ENCODE results near the gene GNAT1.
"Not testable (repeated sequence)": the region's sequence is repeated elsewhere in the genome, so short reads cannot be mapped to it uniquely, and the experiment has no call there.

Gene GNAT1

GRCh38 chr3:50242851-50243542, 51.6 kb downstream of the GNAT1 start:
- no peak for DNase-seq

- DNase-seq = no peak
Measured at GRCh38 chr3:50243543-50243895, 52.1 kb downstream of the GNAT1 start.

DNA sequence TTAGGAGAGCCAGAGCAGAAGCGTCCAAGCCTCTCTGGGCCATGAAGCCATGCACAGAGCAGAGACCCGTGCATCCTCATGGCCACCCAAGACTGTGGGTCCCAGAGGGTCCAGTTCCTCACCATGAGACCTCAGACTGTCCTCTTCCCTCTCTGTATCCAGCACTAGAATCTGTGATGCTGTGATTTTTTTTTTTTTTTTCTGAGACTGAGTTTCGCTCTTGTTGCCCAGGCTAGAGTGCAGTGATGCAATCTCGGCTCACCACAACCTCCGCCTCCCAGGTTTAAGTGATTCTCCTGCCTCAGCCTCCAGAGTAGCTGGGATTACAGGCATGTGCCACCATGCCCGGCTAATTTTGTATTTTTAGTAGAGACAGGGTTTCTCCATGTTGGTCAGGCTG, 53.4 kb downstream of the GNAT1 start:
- DNase-seq = not testable (repeated sequence)

DNA sequence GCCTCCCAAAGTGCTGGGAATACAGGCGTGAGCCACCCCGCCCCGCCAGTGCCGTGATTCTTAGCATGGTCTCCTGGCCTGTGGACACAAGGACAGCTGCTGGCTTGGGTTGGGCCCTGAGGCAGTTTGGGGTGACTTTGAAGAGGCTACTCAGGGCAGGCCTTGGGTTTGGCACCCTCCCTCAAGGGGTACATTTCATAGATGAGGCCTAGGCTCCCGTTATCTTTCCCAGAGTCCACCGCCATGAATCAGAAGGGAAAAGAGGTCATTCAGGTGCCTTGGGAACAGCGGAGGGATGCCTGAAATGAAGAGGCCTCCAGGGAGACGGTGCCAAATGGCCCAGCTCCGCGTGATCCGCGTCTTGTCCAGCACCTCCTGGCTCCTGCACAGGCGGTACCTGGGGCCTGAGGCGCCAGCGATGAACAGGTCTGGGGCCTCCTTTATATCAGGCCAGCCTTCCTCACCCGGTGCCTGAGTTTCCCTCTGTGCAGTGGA, 53.9 kb downstream of the GNAT1 start:
- no peak for DNase-seq

GRCh38 chr3:50245831-50246516, 54.6 kb downstream of the GNAT1 start:
- DNase-seq = peak; percentile 35 to 63

- no peak for DNase-seq
Measured at GRCh38 chr3:50246517-50246954, 55.1 kb downstream of the GNAT1 start.
